ENCODE measurements around the gene IL23R.

Gene IL23R

DNA sequence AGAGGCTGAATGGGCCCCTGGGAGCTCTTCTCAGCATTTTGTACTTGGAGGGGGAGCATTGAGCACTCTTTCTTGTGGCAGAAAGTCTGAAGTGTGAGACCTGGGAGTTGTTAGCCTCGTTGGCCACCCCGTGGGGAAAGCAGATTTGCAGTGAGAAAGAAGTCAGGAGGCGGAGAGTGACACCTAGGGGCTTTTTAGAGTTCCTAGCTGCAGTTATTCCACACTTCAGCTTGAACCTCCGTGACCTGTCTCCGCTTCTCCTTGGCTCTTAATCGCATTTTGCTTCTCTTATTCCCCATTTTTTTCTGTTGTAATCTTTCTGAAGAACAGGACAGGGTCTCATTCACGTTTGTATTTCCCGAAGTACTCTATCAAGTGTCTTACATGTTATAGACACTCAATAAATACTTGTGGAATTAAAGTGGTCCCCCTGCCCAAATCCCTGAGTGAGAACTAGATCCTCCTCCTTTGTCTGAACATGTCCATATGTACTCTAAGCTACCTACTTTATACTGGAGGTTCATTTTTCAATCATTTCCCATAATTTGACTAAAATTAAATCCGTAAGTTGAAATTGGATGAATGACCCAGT, 17.0 kb upstream of the IL23R start:
- no peak overlapping the region for H3K4me3 ChIP-seq (ENCODE audit: low read depth in 1 of 2, low read length in 2 of 2)
- H3K27ac ChIP-seq (ENCODE audit: low read depth, low read length), result no peak overlapping the region

GRCh38 chr1:67150931-67151330, 15.3 kb upstream of the IL23R start:
- Histone ChIP-seq H3K27ac (ENCODE audit: low read depth, low read length) (no peak overlapping the region), H3K27me3 (ENCODE audit: control insufficient read depth in 1 of 2, insufficient read depth in 2 of 2, low read length in 2 of 2) (no peaks in the 10 kb centered on the region), H3K9me3 (ENCODE audit: low read length) (no peaks in the 10 kb centered on the region), H3K4me3 (ENCODE audit: low read depth in 1 of 2, low read length in 2 of 2) (no peak overlapping the region), H3K9ac (ENCODE audit: low read length) (no peak overlapping the region), H3K4me1 (ENCODE audit: insufficient read depth, low read length) (peaks cover 6% of the 10 kb centered on the region), H3K36me3 (ENCODE audit: insufficient read depth, low read length) (no peaks in the 10 kb centered on the region)

More for the DNA sequence above, 17.0 kb upstream of the IL23R start:
- no peaks in the 10 kb centered on the region for H3K27me3 ChIP-seq (ENCODE audit: control insufficient read depth in 1 of 2, insufficient read depth in 2 of 2, low read length in 2 of 2)
- H3K36me3 ChIP-seq (ENCODE audit: insufficient read depth, low read length), result no peaks in the 10 kb centered on the region
- no peaks in the 10 kb centered on the region for H3K9me3 ChIP-seq (ENCODE audit: low read length)
- H3K4me1 ChIP-seq (ENCODE audit: insufficient read depth, low read length), result peaks cover 6% of the 10 kb centered on the region
- H3K9ac ChIP-seq (ENCODE audit: low read length), result no peak overlapping the region

GRCh38 chr1:67158401-67158800, 7.9 kb upstream of the IL23R start:
- Histone ChIP-seq H3K4me3 (ENCODE audit: low read depth in 1 of 2, low read length in 2 of 2) (no peak overlapping the region), H3K27ac (ENCODE audit: low read depth, low read length) (no peak overlapping the region), H3K27me3 (ENCODE audit: control insufficient read depth in 1 of 2, insufficient read depth in 2 of 2, low read length in 2 of 2) (no peaks in the 10 kb centered on the region), H3K9me3 (ENCODE audit: low read length) (no peaks in the 10 kb centered on the region), H3K36me3 (ENCODE audit: insufficient read depth, low read length) (no peaks in the 10 kb centered on the region), H3K9ac (ENCODE audit: low read length) (no peak overlapping the region), H3K4me1 (ENCODE audit: insufficient read depth, low read length) (no peaks in the 10 kb centered on the region)

GRCh38 chr1:67159233-67159632, 7.0 kb upstream of the IL23R start:
- Histone ChIP-seq H3K27ac (ENCODE audit: low read depth, low read length) (no peak overlapping the region), H3K27me3 (ENCODE audit: control insufficient read depth in 1 of 2, insufficient read depth in 2 of 2, low read length in 2 of 2) (no peaks in the 10 kb centered on the region), H3K9ac (ENCODE audit: low read length) (no peak overlapping the region), H3K36me3 (ENCODE audit: insufficient read depth, low read length) (no peaks in the 10 kb centered on the region), H3K9me3 (ENCODE audit: low read length) (no peaks in the 10 kb centered on the region), H3K4me3 (ENCODE audit: low read depth in 1 of 2, low read length in 2 of 2) (no peak overlapping the region), H3K4me1 (ENCODE audit: insufficient read depth, low read length) (no peaks in the 10 kb centered on the region)

- H3K4me1 ChIP-seq (ENCODE audit: insufficient read depth, low read length), result no peaks in the 10 kb centered on the region
- H3K36me3 ChIP-seq (ENCODE audit: insufficient read depth, low read length), result no peaks in the 10 kb centered on the region
- H3K27ac ChIP-seq (ENCODE audit: low read depth, low read length), result no peak overlapping the region
- H3K9me3 ChIP-seq (ENCODE audit: low read length), result no peaks in the 10 kb centered on the region
- H3K9ac ChIP-seq (ENCODE audit: low read length), result no peak overlapping the region
- no peak overlapping the region for H3K4me3 ChIP-seq (ENCODE audit: low read depth in 1 of 2, low read length in 2 of 2)
- H3K27me3 ChIP-seq (ENCODE audit: control insufficient read depth in 1 of 2, insufficient read depth in 2 of 2, low read length in 2 of 2), result no peaks in the 10 kb centered on the region
Observed at GRCh38 chr1:67162954-67163353, 3.3 kb upstream of the IL23R start.

GRCh38 chr1:67165468-67166041, 699 bp upstream of the IL23R start:
- Histone ChIP-seq H3K27me3 (ENCODE audit: control insufficient read depth in 1 of 2, insufficient read depth in 2 of 2, low read length in 2 of 2) (no peaks in the 10 kb centered on the region), H3K36me3 (ENCODE audit: insufficient read depth, low read length) (no peaks in the 10 kb centered on the region), H3K9me3 (ENCODE audit: low read length) (no peaks in the 10 kb centered on the region), H3K4me3 (ENCODE audit: low read depth in 1 of 2, low read length in 2 of 2) (no peak overlapping the region), H3K27ac (ENCODE audit: low read depth, low read length) (no peak overlapping the region), H3K9ac (ENCODE audit: low read length) (no peak overlapping the region), H3K4me1 (ENCODE audit: insufficient read depth, low read length) (no peaks in the 10 kb centered on the region)

GRCh38 chr1:67169496-67169895, 3.2 kb downstream of the IL23R start:
- H3K4me3 ChIP-seq (ENCODE audit: low read depth in 1 of 2, low read length in 2 of 2), result no peak overlapping the region
- H3K4me1 ChIP-seq (ENCODE audit: insufficient read depth, low read length), result no peaks in the 10 kb centered on the region
- H3K36me3 ChIP-seq (ENCODE audit: insufficient read depth, low read length), result no peaks in the 10 kb centered on the region
- H3K9ac ChIP-seq (ENCODE audit: low read length), result no peak overlapping the region
- H3K9me3 ChIP-seq (ENCODE audit: low read length), result no peaks in the 10 kb centered on the region
- H3K27ac ChIP-seq (ENCODE audit: low read depth, low read length), result no peak overlapping the region
- H3K27me3 ChIP-seq (ENCODE audit: control insufficient read depth in 1 of 2, insufficient read depth in 2 of 2, low read length in 2 of 2), result no peaks in the 10 kb centered on the region

DNA sequence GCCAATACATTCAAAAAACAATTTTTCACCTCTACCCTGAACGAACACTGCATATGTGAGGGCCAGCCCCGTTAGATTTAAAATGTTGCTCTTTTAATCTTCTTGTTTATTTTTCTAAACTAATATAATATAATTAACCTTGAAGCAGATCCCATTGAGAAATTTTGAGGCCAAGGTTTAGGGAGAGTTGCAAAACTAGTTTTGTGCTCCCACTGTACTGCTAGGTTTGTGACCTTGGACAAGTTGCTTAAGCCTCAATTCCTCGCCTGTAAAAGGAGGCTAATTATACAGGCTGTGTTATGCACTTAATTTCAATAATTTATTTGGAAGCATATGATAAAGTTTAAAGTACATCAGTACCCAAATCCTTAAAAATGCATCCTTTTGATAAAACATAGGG, 3.7 kb downstream of the IL23R start:
- H3K27me3 ChIP-seq (ENCODE audit: control insufficient read depth in 1 of 2, insufficient read depth in 2 of 2, low read length in 2 of 2), result no peaks in the 10 kb centered on the region
- no peak overlapping the region for H3K9ac ChIP-seq (ENCODE audit: low read length)
- H3K4me1 ChIP-seq (ENCODE audit: insufficient read depth, low read length), result no peaks in the 10 kb centered on the region
- no peak overlapping the region for H3K27ac ChIP-seq (ENCODE audit: low read depth, low read length)
- no peaks in the 10 kb centered on the region for H3K36me3 ChIP-seq (ENCODE audit: insufficient read depth, low read length)
- H3K4me3 ChIP-seq (ENCODE audit: low read depth in 1 of 2, low read length in 2 of 2), result no peak overlapping the region
- H3K9me3 ChIP-seq (ENCODE audit: low read length), result no peaks in the 10 kb centered on the region

DNA sequence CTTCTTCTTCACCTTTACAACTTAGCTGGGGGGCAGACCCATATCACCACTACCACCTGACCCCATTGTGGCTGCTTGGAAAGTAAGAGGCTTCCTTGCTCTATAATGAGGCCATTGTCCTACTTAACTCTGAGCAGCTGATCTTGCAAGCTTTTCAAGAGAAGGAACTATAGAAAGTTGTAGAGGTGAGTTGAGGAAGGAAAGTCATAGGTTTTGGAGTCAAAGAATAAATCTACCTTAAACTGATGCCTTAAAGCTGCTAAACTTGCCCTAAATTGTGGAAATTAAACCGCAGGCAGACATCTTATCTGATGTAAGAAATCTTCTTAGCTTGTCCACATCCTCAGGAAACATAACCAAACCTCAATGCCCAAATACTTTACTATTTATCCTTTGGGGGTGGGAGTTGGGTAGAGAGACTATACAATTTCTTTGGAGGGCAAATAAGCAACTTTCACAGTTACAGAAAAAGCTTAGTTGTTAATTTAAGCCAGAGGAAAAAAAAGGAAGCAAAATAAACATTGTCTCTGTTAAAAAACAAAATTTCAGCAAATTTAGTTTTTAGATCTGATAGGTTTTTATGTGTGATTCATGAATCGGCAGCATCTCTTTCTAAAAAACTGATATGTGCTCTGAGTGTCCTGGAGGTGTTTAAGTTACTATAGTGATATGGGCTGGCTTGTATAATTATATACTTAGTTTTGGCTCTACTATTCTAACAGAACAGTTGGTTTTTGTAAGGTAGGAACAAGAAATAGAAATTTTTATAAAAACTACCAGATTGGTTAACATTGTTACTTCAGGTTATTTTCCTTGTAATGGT, 4.7 kb downstream of the IL23R start:
- Histone ChIP-seq H3K9me3 (ENCODE audit: low read length) (no peaks in the 10 kb centered on the region), H3K27me3 (ENCODE audit: control insufficient read depth in 1 of 2, insufficient read depth in 2 of 2, low read length in 2 of 2) (no peaks in the 10 kb centered on the region), H3K9ac (ENCODE audit: low read length) (no peak overlapping the region), H3K36me3 (ENCODE audit: insufficient read depth, low read length) (no peaks in the 10 kb centered on the region), H3K27ac (ENCODE audit: low read depth, low read length) (no peak overlapping the region), H3K4me3 (ENCODE audit: low read depth in 1 of 2, low read length in 2 of 2) (no peak overlapping the region), H3K4me1 (ENCODE audit: insufficient read depth, low read length) (no peaks in the 10 kb centered on the region)

GRCh38 chr1:67171574-67171955, 5.3 kb downstream of the IL23R start:
- Histone ChIP-seq H3K27ac (ENCODE audit: low read depth, low read length) (no peak overlapping the region), H3K36me3 (ENCODE audit: insufficient read depth, low read length) (no peaks in the 10 kb centered on the region), H3K9me3 (ENCODE audit: low read length) (no peaks in the 10 kb centered on the region), H3K27me3 (ENCODE audit: control insufficient read depth in 1 of 2, insufficient read depth in 2 of 2, low read length in 2 of 2) (no peaks in the 10 kb centered on the region), H3K4me1 (ENCODE audit: insufficient read depth, low read length) (no peaks in the 10 kb centered on the region), H3K9ac (ENCODE audit: low read length) (no peak overlapping the region), H3K4me3 (ENCODE audit: low read depth in 1 of 2, low read length in 2 of 2) (no peak overlapping the region)

- Histone ChIP-seq H3K4me1 (ENCODE audit: insufficient read depth, low read length) (no peaks in the 10 kb centered on the region), H3K4me3 (ENCODE audit: low read depth in 1 of 2, low read length in 2 of 2) (no peak overlapping the region), H3K9ac (ENCODE audit: low read length) (no peak overlapping the region), H3K36me3 (ENCODE audit: insufficient read depth, low read length) (no peaks in the 10 kb centered on the region), H3K27ac (ENCODE audit: low read depth, low read length) (no peak overlapping the region), H3K27me3 (ENCODE audit: control insufficient read depth in 1 of 2, insufficient read depth in 2 of 2, low read length in 2 of 2) (no peaks in the 10 kb centered on the region), H3K9me3 (ENCODE audit: low read length) (no peaks in the 10 kb centered on the region)
Observed at GRCh38 chr1:67171978-67172377, 5.7 kb downstream of the IL23R start.
